K562 (cell line): ENCODE data around the gene SORCS1. TPM values are rescaled to one million over a fixed set of nuclear protein-coding genes. Genes with fewer than 3 reads are reported as not detected.

ENCODE experiments used
- ADNP ChIP-seq: fragments of 200-800 bp; sonication (Bioruptor generic); IDR thresholded peaks from 2 replicates; pipeline ENCODE4 v1.6.1; 2016; ENCODE audit warnings: missing genetic modification characterization, missing compliant biosample characterization
- CAMTA2 ChIP-seq: fragments of 250-450 bp; sonication (Bioruptor Pico); conservative IDR thresholded peaks from 2 replicates; pipeline ENCODE4 v1.5.1; 2022
- CEBPB ChIP-seq: fragments of 450-650 bp; IDR thresholded peaks from 2 replicates; pipeline ENCODE4 v1.6.1; 2016; ENCODE audit warnings: missing genetic modification characterization, missing compliant biosample characterization
- CEBPG ChIP-seq, 3 experiments: fragments of 200-800 bp in 1 of 3; sonication (Bioruptor generic) in 1 of 3; sonication (generic) in 1 of 3; formaldehyde crosslinking in 1 of 3; IDR thresholded peaks in 2 of 3; conservative IDR thresholded peaks in 1 of 3; 2 replicates each; pipeline versions ENCODE4 v1.6.1 to v1.8.0; 2016 to 2022; ENCODE audit warnings: missing compliant biosample characterization in 2 of 3, missing genetic modification characterization in 2 of 3, mild to moderate bottlenecking in 1 of 3, missing genetic modification reagents in 1 of 3
- EP300 ChIP-seq: IDR thresholded peaks from 2 replicates; pipeline ENCODE4 v1.6.1; 2012; ENCODE audit warnings: low read length, improper control_type of control experiment
- ETV1 ChIP-seq: fragments of 450-650 bp; conservative IDR thresholded peaks from 2 replicates; pipeline ENCODE4 v1.6.1; 2016; ENCODE audit warnings: missing genetic modification characterization, control low read depth, low read depth, missing compliant biosample characterization
- GABPB1 ChIP-seq: sonication (generic); formaldehyde crosslinking; IDR thresholded peaks from 2 replicates; pipeline ENCODE4 v1.8.0; 2022; ENCODE audit warnings: mild to moderate bottlenecking, missing genetic modification reagents
- GATA2 ChIP-seq: sonication (generic); formaldehyde crosslinking; IDR thresholded peaks from 2 replicates; pipeline ENCODE4 v1.4.0; 2020; ENCODE audit warnings: mild to moderate bottlenecking, missing genetic modification reagents
- HIVEP1 ChIP-seq: fragments of 250-450 bp; sonication (Bioruptor Pico); IDR thresholded peaks from 2 replicates; pipeline ENCODE4 v1.4.0; 2020; ENCODE audit warnings: mild to moderate bottlenecking
- KAT8 ChIP-seq: fragments of 450-650 bp; IDR thresholded peaks from 2 replicates; pipeline ENCODE4 v1.6.1; 2016; ENCODE audit warnings: low read depth, mild to moderate bottlenecking
- MAFF ChIP-seq: IDR thresholded peaks from 2 replicates; pipeline ENCODE4 v1.6.1; 2012; ENCODE audit warnings: low read length, improper control_type of control experiment
- MIER1 ChIP-seq: fragments of 450-650 bp; IDR thresholded peaks from 2 replicates; pipeline ENCODE4 v1.6.1; 2016; ENCODE audit warnings: antibody characterized with exemption, mild to moderate bottlenecking, low read depth
- MYNN ChIP-seq, 2 experiments: sonication (generic); formaldehyde crosslinking in 1 of 2; IDR thresholded peaks; 2 replicates each; pipeline versions ENCODE4 v1.5.0 to v1.6.1; 2016 to 2020; ENCODE audit warnings: antibody characterized with exemption in 1 of 2, missing genetic modification reagents in 1 of 2
- NR2C1 ChIP-seq, 2 experiments: fragments of 450-650 bp; IDR thresholded peaks; 2 replicates each; pipeline ENCODE4 v1.6.1; 2017; ENCODE audit warnings: mild to moderate bottlenecking in 2 of 2, antibody characterized with exemption in 1 of 2, inconsistent platforms in 1 of 2, missing compliant biosample characterization in 1 of 2, missing genetic modification characterization in 1 of 2
- NR3C1 ChIP-seq: sonication (generic); formaldehyde crosslinking; IDR thresholded peaks from 2 replicates; pipeline ENCODE4 v1.8.1; 2022; ENCODE audit warnings: missing genetic modification reagents
- POLR2H ChIP-seq: IDR thresholded peaks from 2 replicates; pipeline ENCODE4 v1.6.1; 2016; ENCODE audit warnings: missing genetic modification characterization, low read depth, mild to moderate bottlenecking, control low read depth, missing compliant biosample characterization, moderate library complexity
- POLR3G ChIP-seq: IDR thresholded peaks from 2 replicates; pipeline ENCODE4 v1.6.1; 2011; ENCODE audit not compliant: insufficient read length, insufficient replicate concordance; ENCODE audit errors: extremely low read depth
- SNRNP70 ChIP-seq: fragments of 200-400 bp; formaldehyde crosslinking; optimal IDR thresholded peaks from 2 replicates; pipeline ENCODE3; 2017; ENCODE audit warnings: low read depth, low read length
- SP1 ChIP-seq: sonication (generic); formaldehyde crosslinking; IDR thresholded peaks from 2 replicates; pipeline ENCODE4 v1.8.1; 2022; ENCODE audit warnings: mild to moderate bottlenecking, missing genetic modification reagents
- U2AF2 ChIP-seq: fragments of 200-400 bp; formaldehyde crosslinking; optimal IDR thresholded peaks from 2 replicates; pipeline ENCODE3; 2017; ENCODE audit warnings: low read depth, mild to moderate bottlenecking, low read length
- ZNF143 ChIP-seq: sonication (generic); formaldehyde crosslinking; IDR thresholded peaks from 2 replicates; pipeline ENCODE4 v1.9.0; 2022; ENCODE audit warnings: mild to moderate bottlenecking, missing genetic modification reagents
- ZNF23 ChIP-seq: fragments of 250-450 bp; sonication (Bioruptor Pico); IDR thresholded peaks from 2 replicates; pipeline ENCODE4 v1.4.0; 2020; ENCODE audit warnings: mild to moderate bottlenecking
- ZNF282 ChIP-seq: sonication (generic); formaldehyde crosslinking; IDR thresholded peaks from 2 replicates; pipeline ENCODE4 v1.8.1; 2023; ENCODE audit warnings: missing genetic modification reagents
- ZNF609 ChIP-seq: sonication (generic); formaldehyde crosslinking; IDR thresholded peaks from 2 replicates; pipeline ENCODE4 v1.8.1; 2023; ENCODE audit warnings: missing genetic modification reagents, mild to moderate bottlenecking, borderline replicate concordance
- polyA plus RNA-seq, 8 experiments: library from polyadenylated mRNA; depleted of rRNA in 4 of 8; stranded (reverse) in 5 of 8; unstranded in 3 of 8; fragments of >200 nt; fragmentation: Nextera tagmentation in 2 of 8; fragmentation: Illumina TruSeq in 1 of 8; extraction: Ambion mirVana in 2 of 8; extraction: Trizol in 1 of 8; gene quantifications; 2 replicates each; pipeline versions ENCODE4 v1.2.1 to v1.2.3, GENCODE V29; 2011 to 2014; ENCODE audit warnings: inconsistent platforms in 1 of 8, missing spikeins in 1 of 8
- total RNA-seq, 7 experiments: library from RNA; depleted of rRNA in 6 of 7; stranded (reverse); fragments of >200 nt in 6 of 7; fragmentation: Illumina TruSeq in 2 of 7; extraction: Trizol in 2 of 7; gene quantifications; 2 replicates each; pipeline versions ENCODE4 v1.2.1 to v1.2.3, GENCODE V29; 2011 to 2021; ENCODE audit warnings: low replicate concordance in 1 of 7

SORCS1 gene
- total and polyA plus RNA-seq, 9 of the 15 experiments (the other 6 are each of a cell fraction or from before 2014, with no cell fraction given): 1.5 to 3.9 (median 2.7) TPM

- no peak for TF ChIP-seq GATA2 (CRISPR knock-in tag)
- TF ChIP-seq ADNP (tag): no peak
- no peak for TF ChIP-seq ZNF143
- no peak for TF ChIP-seq MIER1
- no peak for TF ChIP-seq EP300
- TF ChIP-seq CEBPG (CRISPR knock-in tag; IDR thresholded peaks at IDR 0.05): no peak
- no peak for TF ChIP-seq CEBPG (tag; conservative IDR thresholded peaks at IDR 0.05 in 1 of 2, IDR thresholded peaks at IDR 0.05 in 1 of 2)
- no peak for TF ChIP-seq NR2C1 (IDR thresholded peaks at IDR 0.05)
- TF ChIP-seq NR2C1 (tag; IDR thresholded peaks at IDR 0.05): no peak
- TF ChIP-seq ZNF23 (CRISPR knock-in tag): no peak
- no peak for TF ChIP-seq U2AF2
- no peak for TF ChIP-seq CAMTA2 (CRISPR knock-in tag)
- no peak for TF ChIP-seq MAFF
- no peak for TF ChIP-seq ZNF282
- TF ChIP-seq ETV1: no peak
- no peak for TF ChIP-seq HIVEP1 (CRISPR knock-in tag)
- TF ChIP-seq SP1 (CRISPR knock-in tag): peak; percentile 31; the same call in 1 of the 2 replicates
- no peak for TF ChIP-seq NR3C1 (CRISPR knock-in tag)
- no peak for TF ChIP-seq POLR3G
- peak; percentile 77 for TF ChIP-seq POLR2H (tag)
- no peak for TF ChIP-seq CEBPB (tag)
- no peak for TF ChIP-seq ZNF609 (CRISPR knock-in tag)
- no peak for TF ChIP-seq GABPB1 (CRISPR knock-in tag)
- TF ChIP-seq SNRNP70: no peak
- TF ChIP-seq KAT8: no peak
- no peak for TF ChIP-seq MYNN (IDR thresholded peaks at IDR 0.05)
- no peak for TF ChIP-seq MYNN (CRISPR knock-in tag; IDR thresholded peaks at IDR 0.05)
Observed at GRCh38 chr10:107032700-107033401, 131.7 kb downstream of the SORCS1 start (continued).
